IPS-15b (cell line): ENCODE measurements around the gene RPL22.

Source experiments
- H3K27me3 ChIP-seq: one replicate; pipeline ENCODE4 v1.6.1; 2013; ENCODE audit warnings: low read length; ENCODE audit not compliant: control insufficient read depth, insufficient read depth
- H3K36me3 ChIP-seq: one replicate; pipeline ENCODE4 v1.6.1; 2013; ENCODE audit warnings: low read length; ENCODE audit not compliant: control insufficient read depth, insufficient read depth
- H3K4me1 ChIP-seq: one replicate; pipeline ENCODE4 v1.6.1; 2013; ENCODE audit warnings: mild to moderate bottlenecking, low read length; ENCODE audit not compliant: control insufficient read depth, insufficient read depth
- H3K4me3 ChIP-seq: one replicate; pipeline ENCODE4 v1.5.1; 2013; ENCODE audit warnings: low read depth, low read length
- H3K9ac ChIP-seq: one replicate; pipeline ENCODE4 v1.6.1; 2013; ENCODE audit warnings: low read depth, mild to moderate bottlenecking, low read length
- H3K9me3 ChIP-seq: one replicate; pipeline ENCODE4 v1.6.1; 2013; ENCODE audit warnings: mild to moderate bottlenecking, low read length; ENCODE audit not compliant: control insufficient read depth, insufficient read depth

The RPL22 gene

GRCh38 chr1:6185635-6186382 lies 13.6 kb downstream of the RPL22 start:
- Histone ChIP-seq H3K9ac (peak overlapping the region; percentile 9), H3K27me3 (peaks cover 11% of the 10 kb centered on the region), H3K9me3 (no peaks in the 10 kb centered on the region), H3K36me3 (peaks cover 18% of the 10 kb centered on the region), H3K4me1 (peaks cover 11% of the 10 kb centered on the region), H3K4me3 (no peak overlapping the region)

- H3K9me3 ChIP-seq = no peaks in the 10 kb centered on the region
- peaks cover 14% of the 10 kb centered on the region for H3K27me3 ChIP-seq
- H3K4me1 ChIP-seq = peaks cover 11% of the 10 kb centered on the region
- H3K9ac ChIP-seq = no peak overlapping the region
- H3K36me3 ChIP-seq = peaks cover 18% of the 10 kb centered on the region
- H3K4me3 ChIP-seq = no peak overlapping the region
Measured at GRCh38 chr1:6185151-6185550, 14.2 kb downstream of the RPL22 start.

- no peaks in the 10 kb centered on the region for H3K9me3 ChIP-seq
- peaks cover 11% of the 10 kb centered on the region for H3K36me3 ChIP-seq
- peaks cover 14% of the 10 kb centered on the region for H3K27me3 ChIP-seq
- H3K9ac ChIP-seq = no peak overlapping the region
- peaks cover 11% of the 10 kb centered on the region for H3K4me1 ChIP-seq
- H3K4me3 ChIP-seq = no peak overlapping the region
Measured at GRCh38 chr1:6184083-6184783, 15.2 kb downstream of the RPL22 start.

- Histone ChIP-seq H3K9me3 (no peaks in the 10 kb centered on the region), H3K36me3 (peaks cover 8% of the 10 kb centered on the region), H3K27me3 (peaks cover 20% of the 10 kb centered on the region), H3K4me3 (no peak overlapping the region), H3K4me1 (peaks cover 11% of the 10 kb centered on the region), H3K9ac (no peak overlapping the region)
Measured at GRCh38 chr1:6183520-6183989, 15.8 kb downstream of the RPL22 start.

GRCh38 chr1:6181347-6181770 lies 18.0 kb downstream of the RPL22 start:
- Histone ChIP-seq H3K9me3 (no peaks in the 10 kb centered on the region), H3K27me3 (peaks cover 42% of the 10 kb centered on the region), H3K9ac (no peak overlapping the region), H3K4me1 (peaks cover 11% of the 10 kb centered on the region), H3K36me3 (peaks cover 5% of the 10 kb centered on the region), H3K4me3 (peak overlapping the region; percentile 30)

GRCh38 chr1:6180707-6181311 lies 18.6 kb downstream of the RPL22 start:
- peaks cover 42% of the 10 kb centered on the region for H3K27me3 ChIP-seq
- H3K9ac ChIP-seq = no peak overlapping the region
- H3K4me3 ChIP-seq = peak overlapping the region; percentile 30
- no peaks in the 10 kb centered on the region for H3K9me3 ChIP-seq
- H3K4me1 ChIP-seq = peaks cover 9% of the 10 kb centered on the region
- H3K36me3 ChIP-seq = peaks cover 3% of the 10 kb centered on the region

- H3K9me3 ChIP-seq = no peaks in the 10 kb centered on the region
- H3K4me1 ChIP-seq = peaks cover 4% of the 10 kb centered on the region
- H3K4me3 ChIP-seq = peak within 1 kb of the TSS; percentile 32
- no peaks in the 10 kb centered on the region for H3K36me3 ChIP-seq
- H3K27me3 ChIP-seq = peaks cover 42% of the 10 kb centered on the region
- H3K9ac ChIP-seq = no peak within 1 kb of the TSS
Measured at GRCh38 chr1:6180268-6180706, 19.1 kb downstream of the RPL22 start, which contains the start of gene CHD5. CHD5 (minus strand) TSS chr1:6180321; CDS start chr1:6180023, 298 bp downstream.

GRCh38 chr1:6179564-6180175 lies 19.7 kb downstream of the RPL22 start:
- H3K9ac ChIP-seq = no peak overlapping the region
- H3K27me3 ChIP-seq = peaks cover 42% of the 10 kb centered on the region

GRCh38 chr1:6178751-6179563 lies 20.4 kb downstream of the RPL22 start:
- H3K4me3 ChIP-seq = peak overlapping the region; percentile 23
- H3K4me1 ChIP-seq = peaks cover 3% of the 10 kb centered on the region
- no peak overlapping the region for H3K9ac ChIP-seq
- H3K36me3 ChIP-seq = no peaks in the 10 kb centered on the region
- H3K27me3 ChIP-seq = peaks cover 42% of the 10 kb centered on the region
- no peaks in the 10 kb centered on the region for H3K9me3 ChIP-seq

More at GRCh38 chr1:6179564-6180175, 19.7 kb downstream of the RPL22 start:
- Histone ChIP-seq H3K4me3 (peak overlapping the region; percentile 32), H3K4me1 (peaks cover 4% of the 10 kb centered on the region), H3K36me3 (no peaks in the 10 kb centered on the region), H3K9me3 (no peaks in the 10 kb centered on the region)

- H3K36me3 ChIP-seq = no peaks in the 10 kb centered on the region
- H3K27me3 ChIP-seq = peaks cover 40% of the 10 kb centered on the region
- peaks cover 3% of the 10 kb centered on the region for H3K4me1 ChIP-seq
- no peak overlapping the region for H3K9ac ChIP-seq
- no peak overlapping the region for H3K4me3 ChIP-seq
- no peaks in the 10 kb centered on the region for H3K9me3 ChIP-seq
Measured at GRCh38 chr1:6177681-6178380, 21.6 kb downstream of the RPL22 start.
